HepG2 (cell line): ENCODE measurements around the gene PTPRD. TPM values are rescaled to one million over a fixed set of nuclear protein-coding genes. Genes with fewer than 3 reads are reported as not detected.

Experiments used
- ATAC-seq: fragments of 200-7000 bp; cut with Tn5 transposase; 3 replicates; pipeline ENCODE4 v1.9.1; 2020; ENCODE audit warnings: mild to moderate bottlenecking, moderate library complexity
- BruUV-seq: library from RNA; stranded (reverse); fragments of 400-500 nt; replicated peaks from 2 replicates; lab custom pipeline; 2021; lab: Mats Ljungman, UMichigan
- CTCF ChIA-PET: fragments of 300-600 bp; formaldehyde crosslinking; extraction: SDS; loops from one replicate; lab custom pipeline; 2021; ENCODE audit warnings: low total read pairs, inconsistent platforms, low intra/inter-chr PET ratio; lab: Yijun Ruan, JAX
- POLR2A ChIA-PET: fragments of 350-600 bp; sonication (Branson Sonifier 250); formaldehyde crosslinking; loops from one replicate; lab custom pipeline; 2020; ENCODE audit warnings: antibody characterized with exemption, inconsistent platforms; lab: Yijun Ruan, JAX
- DNase-seq: peaks from one replicate; pipeline ENCODE4 v3.0.0-alpha.2; 2015; ENCODE audit warnings: low spot score
- FAIRE-seq: peaks from 3 replicates; lab custom pipeline; 2011; peaks lifted over from hg19 to GRCh38; lab: Jason Lieb, UNC
- H2AFZ ChIP-seq: one replicate; pipeline ENCODE4 v1.6.1; 2011; ENCODE audit warnings: low read length, inconsistent platforms
- H3K27ac ChIP-seq: fragments of 300-600 bp; 3 replicates; pipeline ENCODE4 v1.8.0; 2011; ENCODE audit warnings: mixed run types, mild to moderate bottlenecking, mixed read lengths, low read length, inconsistent platforms; ENCODE audit not compliant: insufficient read depth; ENCODE audit errors: extremely low read length
- H3K27me3 ChIP-seq, 2 experiments: fragments of 200-600 bp in 1 of 2; 2 replicates in 1 of 2; 3 replicates in 1 of 2; pipeline versions ENCODE4 v1.6.0 to v1.8.0; 2011; ENCODE audit warnings: low read length in 2 of 2, mild to moderate bottlenecking in 2 of 2, moderate library complexity in 2 of 2, inconsistent platforms in 1 of 2; ENCODE audit not compliant: insufficient read depth in 2 of 2, control insufficient read depth in 1 of 2
- H3K36me3 ChIP-seq, 2 experiments: fragments of 200-600 bp in 1 of 2; replicated peaks in 1 of 2; 2 replicates in 1 of 2; 3 replicates in 1 of 2; pipeline versions ENCODE4 v1.5.1 to v1.8.0; 2011; ENCODE audit warnings: low read length in 2 of 2, inconsistent platforms in 1 of 2; ENCODE audit not compliant: insufficient read depth in 2 of 2, control insufficient read depth in 1 of 2
- H3K4me1 ChIP-seq: 2 replicates; pipeline ENCODE4 v1.5.1; 2012; ENCODE audit warnings: low read length, inconsistent platforms; ENCODE audit not compliant: insufficient read depth
- H3K4me2 ChIP-seq: 2 replicates; pipeline ENCODE4 v1.6.0; 2011; ENCODE audit warnings: low read depth, low read length, inconsistent platforms
- H3K4me3 ChIP-seq, 3 experiments: fragments of 200-600 bp in 1 of 3; sonication (generic), shearing (Covaris generic) in 1 of 3; replicated peaks in 1 of 3; 2 replicates each; pipeline ENCODE4 v1.5.1; 2011 to 2016; ENCODE audit warnings: low read length in 3 of 3, inconsistent platforms in 2 of 3, low read depth in 2 of 3, mild to moderate bottlenecking in 2 of 3, control low read depth in 1 of 3, mixed read lengths in 1 of 3; ENCODE audit not compliant: insufficient read depth in 1 of 3
- H3K79me2 ChIP-seq: one replicate; pipeline ENCODE4 v1.6.1; 2011; ENCODE audit warnings: low read length, inconsistent platforms; ENCODE audit not compliant: insufficient read depth
- H3K9ac ChIP-seq: 2 replicates; pipeline ENCODE4 v1.6.0; 2011; ENCODE audit warnings: mild to moderate bottlenecking, low read depth, low read length, inconsistent platforms; ENCODE audit not compliant: insufficient read depth
- H3K9me3 ChIP-seq: 2 replicates; pipeline ENCODE4 v1.5.1; 2012; ENCODE audit warnings: mild to moderate bottlenecking, low read length
- H4K20me1 ChIP-seq: 2 replicates; pipeline ENCODE4 v1.6.0; 2011; ENCODE audit warnings: inconsistent platforms, mild to moderate bottlenecking, low read length, moderate library complexity; ENCODE audit not compliant: insufficient read depth
- CEBPG ChIP-seq: IDR thresholded peaks from 2 replicates; pipeline ENCODE4 v1.6.1; 2016
- FOXM1 ChIP-seq: sonication (generic); formaldehyde crosslinking; IDR thresholded peaks from 2 replicates; pipeline ENCODE4 v1.5.0; 2020; ENCODE audit warnings: missing genetic modification reagents
- MED13 ChIP-seq: sonication (generic); formaldehyde crosslinking; IDR thresholded peaks from 2 replicates; pipeline ENCODE4 v1.5.0; 2020; ENCODE audit warnings: missing genetic modification reagents
- NFE2L2 ChIP-seq: fragments of 150-350 bp; IDR thresholded peaks from 2 replicates; pipeline ENCODE4 v1.6.1; 2014; ENCODE audit warnings: low read length
- ZBTB7B ChIP-seq: sonication (generic); formaldehyde crosslinking; IDR thresholded peaks from 2 replicates; pipeline ENCODE4 v1.4.0; 2020; ENCODE audit warnings: missing genetic modification reagents
- ZNF768 ChIP-seq: sonication (generic); formaldehyde crosslinking; IDR thresholded peaks from 2 replicates; pipeline ENCODE4 v1.4.0; 2020; ENCODE audit warnings: missing genetic modification reagents
- ZNF790 ChIP-seq: sonication (generic); formaldehyde crosslinking; IDR thresholded peaks from 2 replicates; pipeline ENCODE4 v1.8.0; 2022; ENCODE audit warnings: missing genetic modification reagents, mild to moderate bottlenecking, borderline replicate concordance
- WGBS: methylation state at CpG from one replicate; pipeline ENCODE4 v1.1.6; 2017; ENCODE audit warnings: low lambda C conversion rate; 5-methylcytosine and 5-hydroxymethylcytosine counted together
- in situ Hi-C: cut with HindIII; loops from 2 replicates; pipeline ENCODE4 v1.10.0; 2017; ENCODE audit warnings: low pct_unique_long_range_greater_than_20kb; ENCODE audit not compliant: extremely low pct_ligation_motif_present
- intact Hi-C: fragments of 100-400 bp; cut with micrococcal nuclease; formaldehyde crosslinking; loops from one replicate; pipeline ENCODE4 v1.10.0; 2022; ENCODE audit not compliant: unreplicated experiment
- polyA plus RNA-seq, 8 experiments: library from polyadenylated mRNA; depleted of rRNA in 3 of 8; stranded (reverse) in 7 of 8; unstranded in 1 of 8; fragments of >200 nt; fragmentation: Illumina TruSeq in 4 of 8; extraction: Trizol in 4 of 8; gene quantifications; 2 replicates each; pipeline versions ENCODE4 v1.2.1 to v1.2.3, GENCODE V29; 2011 to 2016; ENCODE audit warnings: low read depth in 4 of 8, missing spikeins in 1 of 8, mixed read lengths in 1 of 8; ENCODE audit not compliant: insufficient read depth in 1 of 8
- total RNA-seq, 5 experiments: library from RNA; depleted of rRNA; stranded (reverse); fragments of >200 nt; fragmentation: Illumina TruSeq; extraction: Trizol; gene quantifications; 2 replicates each; pipeline ENCODE4 v1.2.3, GENCODE V29; 2016; ENCODE audit warnings: low read depth in 1 of 5
- TF ChIP-seq, protein P1 (sequence below): sonication (generic); formaldehyde crosslinking; IDR thresholded peaks from 2 replicates; pipeline ENCODE4 v1.8.1; 2023; ENCODE audit warnings: missing genetic modification reagents, inconsistent platforms, borderline replicate concordance
- TF ChIP-seq, protein P2 (sequence below): sonication (generic); formaldehyde crosslinking; IDR thresholded peaks from 2 replicates; pipeline ENCODE4 v1.8.0; 2022; ENCODE audit warnings: mild to moderate bottlenecking, missing genetic modification reagents; ENCODE audit not compliant: insufficient replicate concordance
- TF ChIP-seq, protein P3 (sequence below): sonication (generic); formaldehyde crosslinking; IDR thresholded peaks from 2 replicates; pipeline ENCODE4 v1.8.0; 2022; ENCODE audit warnings: missing genetic modification reagents, mild to moderate bottlenecking, moderate library complexity, borderline replicate concordance

The PTPRD gene
- total and polyA plus RNA-seq, 2 of the 13 experiments (the other 11 are each of a cell fraction or from before 2014, with no cell fraction given) = 0.05 TPM; not detected in 1

DNA sequence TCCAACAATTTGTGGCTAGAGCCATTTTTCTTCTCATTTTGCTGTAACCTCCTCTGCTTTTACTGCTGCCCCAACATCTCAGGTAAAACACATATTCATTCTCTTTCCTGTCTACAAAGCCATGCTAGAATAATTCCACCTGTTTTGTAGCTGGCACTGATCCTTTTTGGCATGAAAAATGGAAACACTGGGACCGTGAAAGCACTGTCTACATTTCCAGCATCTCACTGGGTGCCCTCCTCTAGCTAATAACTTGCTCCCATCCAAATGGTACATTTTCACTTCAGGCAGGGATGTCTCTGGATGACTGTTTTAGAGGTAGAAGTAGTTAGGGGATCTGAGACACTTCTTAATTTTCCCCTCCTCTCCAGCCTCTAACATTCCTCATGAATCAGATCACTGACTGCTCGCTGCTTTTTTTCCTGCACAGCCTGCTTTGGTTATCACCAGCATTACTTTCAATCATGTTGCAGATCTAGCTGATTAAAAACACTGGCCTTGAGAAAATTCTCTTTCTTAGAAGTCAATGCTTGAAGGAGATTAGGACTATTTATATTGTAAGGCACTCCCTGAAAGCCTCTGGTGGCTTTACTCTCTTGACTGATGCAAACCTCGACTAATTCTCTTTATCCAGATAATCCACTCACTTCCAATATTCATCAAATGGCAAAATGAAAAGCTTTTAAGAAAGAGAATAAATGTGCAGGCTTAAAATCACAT, 1500.6 kb downstream of the PTPRD start:
- H4K20me1 ChIP-seq = no peaks in the 10 kb centered on the region
- BruUV-seq = no TSS peak
- DNase-seq = no peak
- no peaks in the 10 kb centered on the region for H3K36me3 ChIP-seq
- in situ Hi-C loops = no loop called here
- ChIA-PET CTCF (no interaction called here), POLR2A (no interaction called here)
- H3K9ac ChIP-seq = no peak overlapping the region
- TF ChIP-seq ZBTB7B (CRISPR knock-in tag) (no peak), ZNF790 (CRISPR knock-in tag) (no peak), MED13 (CRISPR knock-in tag) (no peak), NFE2L2 (no peak), ZNF768 (CRISPR knock-in tag) (no peak), CEBPG (CRISPR knock-in tag) (no peak), FOXM1 (CRISPR knock-in tag) (no peak)
- TF ChIP-seq, protein P1, sequence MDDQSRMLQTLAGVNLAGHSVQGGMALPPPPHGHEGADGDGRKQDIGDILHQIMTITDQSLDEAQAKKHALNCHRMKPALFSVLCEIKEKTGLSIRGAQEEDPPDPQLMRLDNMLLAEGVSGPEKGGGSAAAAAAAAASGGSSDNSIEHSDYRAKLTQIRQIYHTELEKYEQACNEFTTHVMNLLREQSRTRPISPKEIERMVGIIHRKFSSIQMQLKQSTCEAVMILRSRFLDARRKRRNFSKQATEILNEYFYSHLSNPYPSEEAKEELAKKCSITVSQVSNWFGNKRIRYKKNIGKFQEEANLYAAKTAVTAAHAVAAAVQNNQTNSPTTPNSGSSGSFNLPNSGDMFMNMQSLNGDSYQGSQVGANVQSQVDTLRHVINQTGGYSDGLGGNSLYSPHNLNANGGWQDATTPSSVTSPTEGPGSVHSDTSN (CRISPR knock-in tag) = no peak
- TF ChIP-seq, protein P2, sequence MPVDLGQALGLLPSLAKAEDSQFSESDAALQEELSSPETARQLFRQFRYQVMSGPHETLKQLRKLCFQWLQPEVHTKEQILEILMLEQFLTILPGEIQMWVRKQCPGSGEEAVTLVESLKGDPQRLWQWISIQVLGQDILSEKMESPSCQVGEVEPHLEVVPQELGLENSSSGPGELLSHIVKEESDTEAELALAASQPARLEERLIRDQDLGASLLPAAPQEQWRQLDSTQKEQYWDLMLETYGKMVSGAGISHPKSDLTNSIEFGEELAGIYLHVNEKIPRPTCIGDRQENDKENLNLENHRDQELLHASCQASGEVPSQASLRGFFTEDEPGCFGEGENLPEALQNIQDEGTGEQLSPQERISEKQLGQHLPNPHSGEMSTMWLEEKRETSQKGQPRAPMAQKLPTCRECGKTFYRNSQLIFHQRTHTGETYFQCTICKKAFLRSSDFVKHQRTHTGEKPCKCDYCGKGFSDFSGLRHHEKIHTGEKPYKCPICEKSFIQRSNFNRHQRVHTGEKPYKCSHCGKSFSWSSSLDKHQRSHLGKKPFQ (CRISPR knock-in tag) = no peak
- TF ChIP-seq, protein P3, sequence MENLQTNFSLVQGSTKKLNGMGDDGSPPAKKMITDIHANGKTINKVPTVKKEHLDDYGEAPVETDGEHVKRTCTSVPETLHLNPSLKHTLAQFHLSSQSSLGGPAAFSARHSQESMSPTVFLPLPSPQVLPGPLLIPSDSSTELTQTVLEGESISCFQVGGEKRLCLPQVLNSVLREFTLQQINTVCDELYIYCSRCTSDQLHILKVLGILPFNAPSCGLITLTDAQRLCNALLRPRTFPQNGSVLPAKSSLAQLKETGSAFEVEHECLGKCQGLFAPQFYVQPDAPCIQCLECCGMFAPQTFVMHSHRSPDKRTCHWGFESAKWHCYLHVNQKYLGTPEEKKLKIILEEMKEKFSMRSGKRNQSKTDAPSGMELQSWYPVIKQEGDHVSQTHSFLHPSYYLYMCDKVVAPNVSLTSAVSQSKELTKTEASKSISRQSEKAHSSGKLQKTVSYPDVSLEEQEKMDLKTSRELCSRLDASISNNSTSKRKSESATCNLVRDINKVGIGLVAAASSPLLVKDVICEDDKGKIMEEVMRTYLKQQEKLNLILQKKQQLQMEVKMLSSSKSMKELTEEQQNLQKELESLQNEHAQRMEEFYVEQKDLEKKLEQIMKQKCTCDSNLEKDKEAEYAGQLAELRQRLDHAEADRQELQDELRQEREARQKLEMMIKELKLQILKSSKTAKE (CRISPR knock-in tag) = no peak
- no peaks in the 10 kb centered on the region for H3K27me3 ChIP-seq
- intact Hi-C loops = no loop called here
- H3K79me2 ChIP-seq = no peaks in the 10 kb centered on the region
- no peak overlapping the region for H2AFZ ChIP-seq
- H3K9me3 ChIP-seq = peaks cover 6% of the 10 kb centered on the region; the same call in 1 of the 2 replicates
- ATAC-seq = no peak
- no peak overlapping the region for H3K27ac ChIP-seq
- H3K4me3 ChIP-seq = no peak overlapping the region
- no peak for FAIRE-seq
- 0% methylated on average over 3 of the region's 3 CpGs for WGBS
- H3K4me1 ChIP-seq = no peaks in the 10 kb centered on the region
- H3K4me2 ChIP-seq = no peak overlapping the region
